Effector CD4-positive, alpha-beta T cell (primary cell): Measurements from ENCODE around the gene KPNA3.
"Not testable (repeated sequence)": the region's sequence is repeated elsewhere in the genome, so short reads cannot be mapped to it uniquely, and the experiment has no call there.

Experiments
- DNase-seq: peaks from one replicate; pipeline ENCODE4 v3.0.0-alpha.2; 2020

KPNA3 gene

GRCh38 chr13:49740870-49741269 lies 51.6 kb downstream of the KPNA3 start:
- no peak for DNase-seq

- DNase-seq: no peak
These were observed 52.8 kb downstream of the KPNA3 start for GRCh38 chr13:49739498-49740187.

GRCh38 chr13:49733181-49733951 lies 59.1 kb downstream of the KPNA3 start:
- no peak for DNase-seq

- no peak for DNase-seq
These were observed 60.7 kb downstream of the KPNA3 start for GRCh38 chr13:49731766-49732165.

- no peak for DNase-seq
These were observed 75.9 kb downstream of the KPNA3 start for GRCh38 chr13:49716615-49717014.

GRCh38 chr13:49714757-49715156 lies 77.7 kb downstream of the KPNA3 start:
- DNase-seq: no peak

- DNase-seq: no peak
These were observed 81.1 kb downstream of the KPNA3 start for GRCh38 chr13:49711218-49711863.

- not testable (repeated sequence) for DNase-seq
These were observed 88.2 kb downstream of the KPNA3 start for GRCh38 chr13:49704264-49704663.

GRCh38 chr13:49701491-49701890 lies 91.0 kb downstream of the KPNA3 start:
- DNase-seq: no peak

GRCh38 chr13:49697468-49697867 lies 95.0 kb downstream of the KPNA3 start:
- no peak for DNase-seq

- DNase-seq: no peak
These were observed 98.0 kb downstream of the KPNA3 start for GRCh38 chr13:49694446-49694845.

- no peak for DNase-seq
These were observed 98.6 kb downstream of the KPNA3 start for GRCh38 chr13:49693877-49694276.

- no peak for DNase-seq
These were observed 99.2 kb downstream of the KPNA3 start for GRCh38 chr13:49693191-49693733.

GRCh38 chr13:49690995-49691784 lies 101.3 kb downstream of the KPNA3 start, which contains the start of gene EBPL:
EBPL (minus strand) TSS chr13:49691486; CDS start chr13:49691424, 62 bp downstream.
- DNase-seq: peak; percentile 82

- no peak for DNase-seq
These were observed 102.1 kb downstream of the KPNA3 start for GRCh38 chr13:49690133-49690994.

- DNase-seq: no peak
These were observed 109.0 kb downstream of the KPNA3 start for GRCh38 chr13:49683489-49683888.

GRCh38 chr13:49681842-49682435 lies 110.5 kb downstream of the KPNA3 start:
- no peak for DNase-seq

GRCh38 chr13:49679246-49679645 lies 113.2 kb downstream of the KPNA3 start:
- no peak for DNase-seq

- no peak for DNase-seq
These were observed 114.1 kb downstream of the KPNA3 start for GRCh38 chr13:49678191-49678914.

GRCh38 chr13:49676581-49677298 lies 115.7 kb downstream of the KPNA3 start:
- DNase-seq: no peak
